ENCODE measurements around the gene STON2.
"Not testable (repeated sequence)": the region's sequence is repeated elsewhere in the genome, so short reads cannot be mapped to it uniquely, and the experiment has no call there.

The STON2 gene

DNA sequence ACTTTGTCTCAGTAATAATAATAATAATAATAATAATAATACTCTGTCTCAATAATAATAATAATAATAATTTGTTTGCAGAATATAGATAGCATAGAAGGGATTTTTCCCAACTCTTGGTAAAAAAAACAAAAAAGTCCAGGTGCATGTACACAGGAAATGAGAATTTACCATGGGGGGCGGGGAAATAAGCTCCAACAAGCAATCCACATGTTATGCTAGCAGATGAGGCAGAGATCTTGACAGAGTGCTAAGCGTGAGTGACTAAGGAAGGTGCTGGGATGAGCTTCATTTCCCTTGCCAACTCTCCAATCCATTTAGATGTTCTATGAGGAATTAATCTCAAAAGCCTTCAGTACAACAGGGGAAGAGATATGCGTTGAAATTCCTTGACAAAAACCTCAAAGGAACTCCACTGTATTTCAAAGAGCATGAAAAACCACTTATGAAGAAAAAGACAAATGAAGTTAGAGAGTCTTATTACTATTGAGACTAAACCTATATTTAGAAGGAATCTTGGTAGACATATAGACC lies 134.4 kb downstream of the STON2 start:
- DNase-seq (ENCODE audit: low read depth): no peak

DNA sequence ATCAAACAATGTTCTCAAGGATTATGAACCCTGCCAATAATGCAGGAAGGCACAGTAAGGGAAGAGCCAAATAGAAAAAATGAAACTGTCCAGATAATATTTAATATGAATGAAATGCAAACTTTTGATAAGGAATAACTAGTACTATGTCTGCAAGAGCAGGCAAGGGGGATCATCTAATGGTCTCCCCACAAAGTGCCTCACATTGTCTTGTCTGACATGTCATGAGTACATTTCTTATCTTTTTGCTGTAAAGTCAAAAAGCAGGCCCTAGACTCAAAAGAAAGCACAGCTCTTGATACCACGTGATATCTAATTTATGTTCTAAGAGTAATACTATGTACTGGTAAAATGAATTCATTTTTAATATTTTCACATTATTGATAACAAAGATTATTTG lies 135.5 kb downstream of the STON2 start:
- no peak for DNase-seq (ENCODE audit: low read depth)

DNA sequence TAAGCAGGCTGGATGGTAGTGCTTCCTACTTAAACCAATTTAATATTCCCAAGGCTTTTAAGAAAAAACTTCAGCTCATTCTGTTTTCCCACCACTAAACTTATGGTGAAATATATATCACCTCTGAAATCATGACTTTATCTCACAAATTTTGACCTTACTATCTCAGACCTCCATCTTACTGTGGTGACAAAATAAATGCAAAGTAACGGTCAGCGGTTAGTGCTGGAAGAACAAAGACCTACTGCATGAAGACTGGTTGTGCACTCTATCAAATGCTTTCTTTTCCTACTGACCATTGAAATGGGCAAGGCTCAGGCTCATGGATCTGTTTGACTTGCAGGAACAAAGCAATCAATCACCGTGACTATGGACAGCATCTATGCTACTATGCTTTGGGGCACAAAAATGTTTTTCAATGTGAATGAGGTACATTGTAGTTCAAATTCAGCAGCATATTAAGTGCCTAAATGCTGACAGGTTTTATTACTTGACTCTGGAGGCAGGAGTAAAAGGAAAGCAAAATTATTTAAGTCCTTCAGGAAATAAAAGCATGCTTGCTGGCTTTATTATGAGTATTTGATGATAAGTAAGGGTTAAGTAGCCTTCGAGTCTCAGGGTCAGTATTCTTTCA lies 136.2 kb downstream of the STON2 start:
- DNase-seq (ENCODE audit: low read depth): no peak

DNA sequence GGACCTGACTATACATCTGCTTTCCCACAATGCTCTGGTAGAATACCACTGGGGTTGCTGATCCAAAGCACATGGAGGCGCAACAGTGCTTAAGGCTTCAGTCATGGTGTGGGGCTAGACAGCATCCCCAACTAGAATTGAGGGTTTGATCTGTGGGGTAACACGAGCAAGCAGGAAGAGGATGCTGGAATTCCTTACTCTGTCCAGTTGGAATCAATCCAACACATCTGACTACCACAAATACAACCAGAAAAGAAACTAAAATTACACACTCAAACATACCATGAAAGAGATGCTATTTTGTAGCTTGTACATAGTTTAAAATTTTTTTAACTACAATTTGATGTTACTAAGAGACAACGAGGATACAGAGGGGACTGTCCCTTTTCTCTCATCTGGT lies 138.9 kb downstream of the STON2 start:
- DNase-seq (ENCODE audit: low read depth): no peak

DNA sequence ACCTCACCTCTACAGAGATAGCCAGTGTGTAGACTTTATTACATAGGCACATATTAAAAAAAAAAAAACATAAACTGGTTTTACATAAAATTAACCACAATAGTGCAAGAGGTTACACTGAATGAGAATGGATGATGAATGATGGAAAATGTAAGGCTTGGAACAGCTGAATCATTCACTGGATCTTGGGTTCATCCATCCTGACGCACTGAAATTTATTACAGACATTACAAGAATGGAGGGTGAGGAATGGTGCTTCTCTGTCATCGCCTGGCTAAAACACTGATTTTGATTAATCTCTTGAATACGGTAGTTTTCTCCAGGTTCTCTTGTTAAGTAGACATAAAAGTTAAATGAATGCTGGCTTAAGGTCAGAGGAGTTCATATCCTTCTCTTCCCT lies 139.4 kb downstream of the STON2 start:
- DNase-seq (ENCODE audit: low read depth): no peak

DNA sequence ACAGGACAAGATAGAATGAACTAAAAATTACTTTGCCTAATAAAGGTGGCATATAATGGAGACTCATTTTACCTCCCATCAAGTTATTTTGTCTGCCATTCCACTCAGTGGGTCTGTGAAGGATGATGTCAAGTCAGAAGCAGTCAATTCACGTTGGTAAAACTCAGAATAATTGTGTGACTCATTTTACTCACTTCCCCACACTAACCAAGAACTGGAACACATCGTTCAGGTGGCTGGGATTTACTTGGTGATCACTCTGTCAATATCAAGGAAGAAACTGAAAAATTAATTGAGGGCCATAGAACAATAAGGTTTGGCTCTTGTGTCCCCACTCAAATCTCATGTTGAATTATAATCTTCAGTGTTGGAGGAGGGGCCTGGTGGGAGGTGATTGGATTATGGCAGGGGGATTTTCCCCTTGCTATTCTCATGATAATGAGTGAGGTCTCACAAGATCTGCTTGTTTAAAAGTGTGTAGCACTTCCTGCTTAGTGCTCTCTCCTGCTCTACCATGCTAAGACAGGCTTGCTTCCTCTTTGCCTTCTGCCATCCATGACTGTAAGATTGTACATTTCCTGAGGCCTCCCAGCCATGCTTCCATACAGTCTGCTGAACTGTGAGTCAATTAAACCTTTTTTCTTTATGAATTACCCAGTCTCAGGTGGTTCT lies 143.7 kb downstream of the STON2 start:
- no peak for DNase-seq (ENCODE audit: low read depth)

DNA sequence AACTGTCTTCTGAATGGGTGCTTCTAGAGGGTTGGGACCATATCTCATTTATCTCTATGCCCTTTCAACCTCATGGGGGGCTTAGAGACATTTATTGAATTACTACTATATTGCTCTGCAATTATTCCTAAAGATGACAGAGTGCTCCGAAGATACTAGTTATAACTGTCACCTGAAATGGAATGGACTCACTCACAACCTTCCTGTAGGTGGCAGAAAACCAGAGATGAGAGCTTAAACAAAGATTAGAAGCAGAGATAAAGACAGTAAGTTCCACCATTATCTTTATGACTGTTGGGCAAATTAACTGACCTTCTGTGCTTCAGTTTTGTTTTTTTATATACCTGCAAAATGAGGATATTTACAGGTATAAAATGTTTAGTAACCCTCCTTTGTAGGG lies 147.8 kb downstream of the STON2 start:
- DNase-seq (ENCODE audit: low read depth): no peak

DNA sequence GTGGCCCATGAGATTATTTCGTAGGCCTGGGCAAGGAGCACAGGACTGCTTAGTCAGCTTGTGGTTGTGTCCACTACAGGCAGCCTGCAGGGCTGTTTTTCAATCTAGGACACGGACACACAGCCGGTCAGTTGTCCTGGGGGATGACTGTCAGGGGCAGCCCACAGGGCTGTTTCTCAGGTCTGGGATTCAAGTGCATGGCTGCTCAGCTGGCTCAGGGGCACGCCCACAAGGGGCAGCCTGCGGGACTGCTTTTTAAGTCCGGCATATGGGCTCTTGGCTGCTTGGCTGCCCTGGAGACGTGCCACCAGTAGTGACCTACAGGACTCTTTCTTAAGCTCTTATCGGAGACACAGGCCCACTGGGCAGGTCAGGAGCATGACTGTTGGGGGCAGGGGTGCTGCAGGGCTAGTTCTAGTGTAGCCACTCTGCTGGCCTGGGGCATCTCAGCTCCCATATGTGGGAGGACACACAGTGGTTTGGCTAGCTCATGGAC lies 152.8 kb downstream of the STON2 start:
- DNase-seq (ENCODE audit: low read depth): no peak

DNA sequence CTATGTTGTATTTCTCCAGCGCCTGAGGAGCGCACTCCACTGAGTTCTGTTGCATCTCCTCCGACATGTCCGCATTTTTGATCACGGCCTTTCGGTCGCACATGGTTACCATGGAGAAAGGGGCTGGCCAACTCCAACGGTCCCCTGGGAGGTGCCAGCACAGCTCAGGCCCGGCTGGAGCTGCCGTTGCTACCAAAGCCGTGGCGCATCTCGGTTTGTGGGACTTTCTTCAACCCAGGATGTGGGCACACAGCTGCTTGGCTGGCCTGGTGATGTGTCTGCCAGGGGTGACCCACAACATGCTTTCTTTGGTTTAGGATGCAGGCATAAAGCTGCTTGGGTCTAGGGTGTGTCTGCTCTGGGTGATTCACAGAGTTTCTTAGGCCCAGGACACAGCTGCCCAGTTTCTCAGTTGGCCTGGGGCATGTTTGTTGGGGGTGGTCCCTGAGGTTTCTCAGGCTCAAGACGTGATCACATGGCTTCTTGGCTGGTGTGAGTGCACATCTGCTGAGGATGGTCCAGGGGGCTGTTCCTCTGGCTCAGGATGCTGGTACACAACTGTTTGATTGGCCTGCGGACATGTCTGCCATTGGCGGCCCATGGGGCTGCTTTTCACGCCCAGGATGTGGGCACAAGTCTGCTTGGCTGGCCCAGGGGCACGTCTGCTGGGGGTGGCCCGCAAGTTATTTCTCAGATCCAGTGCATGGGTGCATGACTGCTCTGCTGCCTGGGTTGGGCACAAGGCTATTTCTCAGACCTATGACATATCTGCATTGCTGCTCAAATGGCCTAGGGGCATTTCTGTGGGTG lies 153.5 kb downstream of the STON2 start:
- DNase-seq (ENCODE audit: low read depth): no peak

DNA sequence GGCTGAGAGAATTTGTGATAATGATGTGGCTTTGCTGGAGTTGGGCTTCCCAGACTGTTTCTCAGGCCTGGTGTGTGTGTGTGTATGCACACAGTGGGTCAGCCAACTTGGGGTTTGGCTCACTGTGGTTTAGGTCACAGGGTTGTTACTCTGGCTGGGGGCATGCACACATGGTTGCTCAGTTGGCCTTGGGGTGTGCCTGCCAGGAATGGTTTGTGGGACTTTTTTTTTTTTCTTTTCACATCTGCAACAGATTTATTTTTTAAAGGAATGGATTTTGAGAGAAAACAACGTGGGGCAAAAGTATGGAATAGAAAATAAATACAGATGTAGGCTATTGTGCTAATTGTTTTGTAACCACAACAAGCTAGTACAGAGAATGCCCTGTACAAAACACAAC lies 154.4 kb downstream of the STON2 start:
- no peak for DNase-seq (ENCODE audit: low read depth)

DNA sequence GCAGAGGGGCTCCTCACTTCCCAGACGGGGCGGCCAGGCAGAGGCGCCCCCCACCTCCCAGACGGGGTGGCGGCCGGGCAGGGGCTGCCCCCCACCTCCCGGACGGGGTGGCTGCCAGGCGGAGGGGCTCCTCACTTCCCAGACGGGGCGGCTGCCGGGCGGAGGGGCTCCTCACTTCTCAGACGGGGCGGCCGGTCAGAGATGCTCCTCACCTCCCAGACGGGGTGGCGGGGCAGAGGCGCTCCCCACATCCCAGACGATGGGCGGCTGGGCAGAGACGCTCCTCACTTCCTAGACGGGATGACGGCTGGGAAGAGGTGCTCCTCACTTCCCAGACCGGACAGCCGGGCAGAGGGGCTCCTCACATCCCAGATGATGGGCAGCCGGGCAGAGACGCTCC lies 155.7 kb downstream of the STON2 start:
- not testable (repeated sequence) for DNase-seq (ENCODE audit: low read depth)

DNA sequence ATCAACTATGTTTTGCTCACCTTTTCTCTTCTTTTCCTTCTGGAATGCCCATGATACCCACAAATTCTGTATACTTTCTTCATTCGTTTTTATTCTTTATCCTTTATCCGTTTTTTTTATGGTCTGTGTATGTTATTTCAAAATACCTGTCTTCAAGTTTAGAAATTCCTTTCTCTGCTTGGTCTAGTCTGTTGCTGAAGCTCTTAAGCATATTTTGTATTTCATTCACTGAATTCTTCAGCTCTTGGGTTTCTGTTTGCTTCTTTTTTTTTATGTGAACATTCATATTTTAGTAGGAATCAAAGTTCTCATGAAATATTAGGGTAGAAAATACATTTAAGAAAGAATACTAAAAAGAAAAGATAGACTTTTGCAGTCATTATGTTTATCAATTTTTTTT lies 156.6 kb downstream of the STON2 start:
- no peak for DNase-seq (ENCODE audit: low read depth)

DNA sequence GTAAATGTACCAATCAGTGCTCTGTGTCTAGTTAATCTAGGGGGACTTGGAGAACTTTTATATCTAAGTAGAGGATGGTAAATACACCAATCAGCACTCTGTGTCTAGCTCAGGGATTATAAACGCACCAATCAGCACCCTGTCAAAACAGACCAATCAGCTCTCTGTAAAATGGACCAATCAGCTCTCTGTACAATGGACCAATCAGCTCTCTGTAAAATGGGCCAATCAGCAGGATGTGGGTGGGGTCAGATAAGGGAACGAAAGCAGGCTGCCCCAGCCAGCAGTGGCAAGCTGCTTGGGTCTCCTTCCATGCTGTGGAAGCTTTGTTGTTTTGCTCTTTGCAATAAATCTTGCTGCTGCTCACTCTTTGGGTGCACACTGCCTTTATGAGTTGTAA lies 163.3 kb downstream of the STON2 start:
- DNase-seq (ENCODE audit: low read depth): not testable (repeated sequence)

DNA sequence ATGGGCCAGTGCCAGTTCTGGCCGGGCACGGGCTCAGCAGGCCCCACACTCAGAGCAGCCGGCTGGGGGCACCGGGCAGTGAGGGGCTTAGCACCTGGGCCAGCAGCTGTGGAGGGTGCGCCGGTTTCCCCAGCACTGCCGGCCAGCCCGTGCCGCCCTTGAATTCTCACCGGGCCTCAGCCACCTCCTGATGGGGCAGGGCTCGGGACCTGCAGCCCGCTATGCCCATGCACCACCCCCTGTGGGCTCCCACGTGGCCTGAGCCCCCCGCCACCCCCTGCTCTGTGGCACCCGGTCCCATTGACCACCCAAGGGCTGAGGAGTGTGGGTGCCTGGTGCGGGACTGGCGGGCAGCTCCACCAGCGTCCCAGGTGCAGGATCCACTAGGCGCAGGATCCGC lies 164.0 kb downstream of the STON2 start:
- DNase-seq (ENCODE audit: low read depth): no peak

DNA sequence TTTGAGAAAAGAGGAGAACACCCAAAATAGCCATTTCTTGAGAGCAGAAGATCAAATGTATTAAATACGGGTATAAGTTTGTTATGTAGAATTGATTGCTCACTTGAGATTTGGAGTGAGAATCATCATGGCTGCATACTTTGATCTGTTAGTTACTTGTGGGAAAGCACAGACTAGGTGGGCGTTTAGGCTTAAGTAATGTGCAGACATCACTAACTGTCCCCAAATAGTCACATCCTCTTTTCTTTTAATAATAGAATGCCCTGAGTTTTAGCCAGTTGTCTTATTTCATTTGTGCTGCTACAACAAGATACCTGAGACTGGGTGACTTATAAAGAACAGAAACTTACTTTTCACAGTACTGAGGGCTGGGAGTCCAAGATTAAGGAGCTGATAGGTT lies 165.0 kb downstream of the STON2 start:
- DNase-seq (ENCODE audit: low read depth): no peak

DNA sequence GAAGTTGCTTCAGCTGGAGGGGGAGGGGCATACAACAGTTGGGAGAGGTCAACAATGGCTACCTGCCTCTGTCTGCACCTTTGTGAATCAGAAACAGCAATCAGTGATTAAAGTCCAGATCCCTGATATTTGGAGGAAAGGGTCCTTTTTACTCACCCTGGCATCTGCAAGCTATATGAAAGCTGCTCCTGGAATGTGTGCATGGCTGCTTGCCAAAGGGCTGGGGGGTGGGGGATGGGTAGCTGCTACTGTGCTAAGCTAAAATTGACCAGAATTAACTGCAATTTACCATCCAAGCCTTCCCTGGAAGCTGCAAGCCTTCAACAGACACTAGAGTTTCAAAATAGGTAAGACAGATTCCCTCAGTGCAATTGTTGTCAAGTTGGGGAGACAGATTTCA lies 165.8 kb downstream of the STON2 start:
- no peak for DNase-seq (ENCODE audit: low read depth)

DNA sequence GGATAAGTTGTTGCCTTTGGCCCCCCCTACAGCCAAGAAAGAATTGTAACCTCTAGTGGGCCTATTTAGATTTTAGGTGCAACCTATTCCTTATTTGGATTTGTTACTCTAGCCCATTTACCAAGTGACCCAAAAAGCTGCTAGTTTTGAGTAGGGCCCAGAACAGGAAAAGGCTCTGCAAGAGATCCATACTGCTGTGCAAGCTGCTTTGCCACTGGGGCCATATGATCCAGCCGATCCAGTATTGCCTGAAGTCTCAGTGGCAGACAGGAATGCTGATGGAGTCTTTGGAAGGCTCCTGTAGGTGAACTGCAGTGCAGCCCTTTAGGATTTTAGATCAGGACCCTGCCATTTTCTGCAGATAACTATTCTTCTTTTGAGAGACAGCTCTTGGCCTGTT lies 166.5 kb downstream of the STON2 start:
- no peak for DNase-seq (ENCODE audit: low read depth)

DNA sequence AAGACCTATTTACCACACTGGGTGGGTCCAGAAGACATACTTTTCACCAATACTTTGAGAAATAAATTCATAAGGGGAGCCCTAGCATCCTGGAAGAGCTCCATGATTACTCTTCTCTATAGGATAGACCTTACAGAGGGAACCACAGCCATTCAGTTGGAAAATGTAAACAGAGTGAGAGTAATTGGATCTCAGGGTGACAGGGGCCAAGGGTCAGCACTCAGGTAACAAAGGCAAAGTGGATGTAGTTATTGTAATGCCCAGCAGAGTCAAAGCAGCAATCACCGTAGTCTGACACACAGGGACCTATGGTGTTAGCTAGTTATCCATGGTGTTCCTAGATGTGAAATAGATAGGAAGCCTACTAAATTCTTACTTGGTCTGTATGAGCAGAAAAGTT lies 168.6 kb downstream of the STON2 start:
- no peak for DNase-seq (ENCODE audit: low read depth)

DNA sequence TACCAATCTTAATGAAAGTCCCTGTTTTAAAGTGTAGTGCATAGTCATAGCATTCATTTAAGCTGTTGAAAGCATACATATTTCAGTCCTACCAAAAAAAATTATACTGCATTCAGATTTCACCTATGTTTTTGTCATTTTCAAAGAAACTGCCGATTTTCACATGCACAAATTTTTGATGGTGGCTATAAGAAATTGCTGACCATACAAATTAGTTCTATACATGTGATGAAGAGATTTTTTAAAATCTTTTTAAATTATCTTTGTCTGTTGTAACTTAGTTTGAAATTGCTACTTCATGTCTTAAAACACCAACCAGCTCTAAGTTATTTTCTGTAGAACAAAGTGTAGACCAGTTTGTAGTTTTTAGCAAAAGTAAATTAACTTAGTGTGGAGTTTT lies 175.9 kb downstream of the STON2 start:
- no peak for DNase-seq (ENCODE audit: low read depth)

DNA sequence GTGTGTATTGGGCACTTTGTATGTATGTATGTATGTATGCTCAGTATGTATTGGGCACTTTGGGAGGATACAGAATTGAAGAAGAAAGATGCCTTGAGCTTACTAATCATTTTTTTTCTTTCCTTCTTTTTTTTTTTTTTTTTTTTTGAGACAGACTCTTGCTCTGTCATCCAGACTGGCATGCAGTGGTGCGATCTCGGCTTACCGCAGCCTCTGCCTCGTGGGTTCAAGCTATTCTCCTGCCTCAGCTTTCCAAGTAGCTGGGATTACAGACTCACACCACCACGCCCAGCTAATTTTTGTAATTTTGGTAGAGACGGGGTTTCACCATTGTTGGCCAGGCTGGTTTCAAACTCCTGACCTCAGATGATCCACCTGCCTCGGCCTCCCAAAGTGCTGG lies 176.3 kb downstream of the STON2 start:
- DNase-seq (ENCODE audit: low read depth): not testable (repeated sequence)

DNA sequence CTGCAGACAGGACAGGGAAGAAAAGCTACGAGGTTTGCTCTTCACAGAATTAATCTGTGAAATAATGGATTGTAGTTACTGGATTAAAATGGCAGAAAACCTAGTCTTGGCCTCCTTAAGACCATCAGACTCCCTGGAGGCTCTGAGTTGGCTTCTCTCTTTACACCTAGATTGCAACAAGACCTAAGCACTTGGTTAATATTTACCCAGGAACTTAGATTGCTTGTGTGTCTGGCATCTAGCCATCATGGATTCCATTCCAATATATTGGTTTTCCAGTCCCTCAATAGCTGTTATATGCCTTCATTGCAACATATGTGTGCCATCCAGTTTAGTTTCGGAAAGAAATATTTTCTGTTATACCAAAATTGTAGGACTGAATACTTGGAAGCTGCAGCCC lies 177.4 kb downstream of the STON2 start:
- DNase-seq (ENCODE audit: low read depth): no peak

DNA sequence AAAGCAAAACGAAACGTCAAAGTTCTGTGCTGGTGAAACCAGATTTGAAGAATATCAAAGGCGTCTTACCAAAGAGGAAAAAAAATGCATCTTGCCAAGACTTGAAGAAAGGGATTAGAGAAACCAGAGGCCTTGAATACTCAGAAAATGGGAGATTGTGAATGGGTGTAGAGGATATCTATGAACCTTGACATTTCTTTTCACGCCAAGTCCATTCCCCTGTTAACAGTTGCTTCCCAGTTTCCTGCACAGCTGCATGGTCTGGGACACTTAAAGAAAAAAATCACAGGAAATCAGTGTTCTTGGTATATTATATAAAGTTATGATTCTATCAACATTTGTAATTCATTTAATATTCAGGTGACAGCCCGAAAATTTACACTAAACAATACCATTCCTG lies 178.0 kb downstream of the STON2 start:
- DNase-seq (ENCODE audit: low read depth): no peak

DNA sequence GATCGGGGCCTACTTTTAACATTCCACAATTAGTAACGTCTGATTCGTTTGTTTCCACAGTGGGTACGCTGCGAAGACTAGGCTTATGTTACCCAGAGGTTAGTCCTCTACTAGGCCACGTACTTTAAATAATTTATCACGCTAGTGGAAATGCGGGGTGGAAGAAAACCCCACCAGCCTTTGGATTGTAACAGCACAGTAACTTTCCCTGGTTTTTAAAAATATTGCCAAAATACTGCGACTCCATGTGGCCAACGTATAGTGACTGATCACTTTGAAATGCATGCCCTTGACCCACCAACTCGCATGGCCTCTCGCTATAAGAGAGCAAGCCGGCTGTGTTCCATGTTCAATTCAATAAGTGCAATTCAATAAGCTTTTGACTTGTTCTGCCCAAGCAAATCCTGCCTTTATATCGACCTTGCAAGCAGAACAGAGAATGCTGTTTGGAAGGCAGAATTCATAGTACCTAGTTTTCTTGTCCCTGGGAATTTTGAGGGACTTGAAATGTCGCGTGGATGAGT lies 178.5 kb downstream of the STON2 start:
- DNase-seq (ENCODE audit: low read depth): no peak
